Measurements from ENCODE around the gene GHITM. TPM values are rescaled to one million over a fixed set of nuclear protein-coding genes. Genes with fewer than 3 reads are reported as not detected.
"Not testable (repeated sequence)": the region's sequence is repeated elsewhere in the genome, so short reads cannot be mapped to it uniquely, and the experiment has no call there.

GHITM gene
- total and polyA plus RNA-seq, 5 donors: 274 to 430 (median 306) TPM

- ATAC-seq (peak; percentile 17 to 22), DNase-seq (no peak)
- no peak overlapping the region for H3K27ac ChIP-seq (ENCODE audit: low read length)
- H3K4me3 ChIP-seq (ENCODE audit: low read length): no peak overlapping the region
- no peaks in the 10 kb centered on the region for H3K27me3 ChIP-seq (ENCODE audit: control insufficient read depth, insufficient read depth)
- WGBS: 78% methylated on average over 4 of the region's 4 CpGs
- no peaks in the 10 kb centered on the region for H3K4me1 ChIP-seq (ENCODE audit: control insufficient read depth, insufficient read depth, low read length)
- H3K9me3 ChIP-seq (ENCODE audit: control insufficient read depth, low read length): no peaks in the 10 kb centered on the region
- intact Hi-C loops (cut with DNase I): no loop called here
These were observed 37.6 kb downstream of the GHITM start for GRCh38 chr10:84176836-84177474.

- H3K4me1 ChIP-seq (ENCODE audit: control insufficient read depth, insufficient read depth, low read length): no peaks in the 10 kb centered on the region
- no peak overlapping the region for H3K27ac ChIP-seq (ENCODE audit: low read length)
- no peaks in the 10 kb centered on the region for H3K9me3 ChIP-seq (ENCODE audit: control insufficient read depth, low read length)
- H3K27me3 ChIP-seq (ENCODE audit: control insufficient read depth, insufficient read depth): no peaks in the 10 kb centered on the region
- DNase-seq: peak; percentile 38 to 75 (median 74)
- intact Hi-C loops (cut with DNase I): no loop called here
- H3K4me3 ChIP-seq (ENCODE audit: low read length): no peak overlapping the region
- ATAC-seq: peak; percentile 81 to 83
- 49% methylated on average over 8 of the region's 8 CpGs for WGBS
These were observed 38.3 kb downstream of the GHITM start for GRCh38 chr10:84177541-84178141.

- DNase-seq: no peak
- ATAC-seq: no peak
- intact Hi-C loops (cut with DNase I): no loop called here
- Histone ChIP-seq H3K27me3 (ENCODE audit: control insufficient read depth, insufficient read depth) (no peaks in the 10 kb centered on the region), H3K9me3 (ENCODE audit: control insufficient read depth, low read length) (no peaks in the 10 kb centered on the region), H3K27ac (ENCODE audit: low read length) (no peak overlapping the region), H3K4me1 (ENCODE audit: control insufficient read depth, insufficient read depth, low read length) (no peaks in the 10 kb centered on the region), H3K4me3 (ENCODE audit: low read length) (no peak overlapping the region)
- WGBS: 93% methylated on average over 3 of the region's 3 CpGs
These were observed 38.9 kb downstream of the GHITM start for GRCh38 chr10:84178160-84178609.

GRCh38 chr10:84179059-84179710 is 39.9 kb downstream of the GHITM start:
- intact Hi-C loops (cut with DNase I): no loop called here
- WGBS: 51% methylated on average over 12 of the region's 12 CpGs
- H3K4me1 ChIP-seq (ENCODE audit: control insufficient read depth, insufficient read depth, low read length): no peaks in the 10 kb centered on the region
- H3K9me3 ChIP-seq (ENCODE audit: control insufficient read depth, low read length): no peaks in the 10 kb centered on the region
- no peak overlapping the region for H3K27ac ChIP-seq (ENCODE audit: low read length)
- DNase-seq (peak in 2 of 3 donors; percentile 68 to 72), ATAC-seq (peak; percentile 29 to 49)
- H3K27me3 ChIP-seq (ENCODE audit: control insufficient read depth, insufficient read depth): no peaks in the 10 kb centered on the region
- H3K4me3 ChIP-seq (ENCODE audit: low read length): no peak overlapping the region

GRCh38 chr10:84180386-84180785 is 41.1 kb downstream of the GHITM start:
- not testable (repeated sequence) for H3K27me3 ChIP-seq (ENCODE audit: control insufficient read depth, insufficient read depth)

GRCh38 chr10:84181631-84182030 is 42.3 kb downstream of the GHITM start:
- Histone ChIP-seq H3K27ac (ENCODE audit: low read length) (no peak overlapping the region), H3K27me3 (ENCODE audit: control insufficient read depth, insufficient read depth) (no peaks in the 10 kb centered on the region), H3K9me3 (ENCODE audit: control insufficient read depth, low read length) (no peaks in the 10 kb centered on the region), H3K4me3 (ENCODE audit: low read length) (no peak overlapping the region), H3K4me1 (ENCODE audit: control insufficient read depth, insufficient read depth, low read length) (no peaks in the 10 kb centered on the region)
- ATAC-seq: no peak
- DNase-seq: no peak
- WGBS: 83% methylated on average over 5 of the region's 5 CpGs
- intact Hi-C loops (cut with DNase I): no loop called here

More at GRCh38 chr10:84180386-84180785, 41.1 kb downstream of the GHITM start:
- intact Hi-C loops (cut with DNase I); H3K9me3 ChIP-seq (ENCODE audit: control insufficient read depth, low read length); H3K27ac ChIP-seq (ENCODE audit: low read length); H3K4me1 ChIP-seq (ENCODE audit: control insufficient read depth, insufficient read depth, low read length); DNase-seq; ATAC-seq; H3K4me3 ChIP-seq (ENCODE audit: low read length): not testable (repeated sequence)
- 92% methylated on average over 19 of the region's 22 CpGs for WGBS

GRCh38 chr10:84184517-84184916 is 45.2 kb downstream of the GHITM start:
- no peak for DNase-seq
- no peaks in the 10 kb centered on the region for H3K27me3 ChIP-seq (ENCODE audit: control insufficient read depth, insufficient read depth)
- H3K27ac ChIP-seq (ENCODE audit: low read length): no peak overlapping the region
- intact Hi-C loops (cut with DNase I): no loop called here
- ATAC-seq: peak in 1 of 2 donors; percentile 56
- no peaks in the 10 kb centered on the region for H3K4me1 ChIP-seq (ENCODE audit: control insufficient read depth, insufficient read depth, low read length)
- H3K9me3 ChIP-seq (ENCODE audit: control insufficient read depth, low read length): no peaks in the 10 kb centered on the region
- no peak overlapping the region for H3K4me3 ChIP-seq (ENCODE audit: low read length)
- 74% methylated on average over 4 of the region's 4 CpGs for WGBS

GRCh38 chr10:84185526-84186175 is 46.3 kb downstream of the GHITM start:
- Histone ChIP-seq H3K4me3 (ENCODE audit: low read length) (no peak overlapping the region), H3K9me3 (ENCODE audit: control insufficient read depth, low read length) (no peaks in the 10 kb centered on the region), H3K27me3 (ENCODE audit: control insufficient read depth, insufficient read depth) (no peaks in the 10 kb centered on the region), H3K4me1 (ENCODE audit: control insufficient read depth, insufficient read depth, low read length) (no peaks in the 10 kb centered on the region), H3K27ac (ENCODE audit: low read length) (no peak overlapping the region)
- ATAC-seq (no peak), DNase-seq (no peak)
- intact Hi-C loops (cut with DNase I): no loop called here
- 67% methylated on average over 11 of the region's 11 CpGs for WGBS

GRCh38 chr10:84188815-84189214 is 49.5 kb downstream of the GHITM start:
- WGBS: 73% methylated on average over 3 of the region's 3 CpGs
- H3K27ac ChIP-seq (ENCODE audit: low read length): no peak overlapping the region
- intact Hi-C loops (cut with DNase I): no loop called here
- DNase-seq (no peak), ATAC-seq (no peak)
- no peaks in the 10 kb centered on the region for H3K9me3 ChIP-seq (ENCODE audit: control insufficient read depth, low read length)
- no peak overlapping the region for H3K4me3 ChIP-seq (ENCODE audit: low read length)
- no peaks in the 10 kb centered on the region for H3K27me3 ChIP-seq (ENCODE audit: control insufficient read depth, insufficient read depth)
- H3K4me1 ChIP-seq (ENCODE audit: control insufficient read depth, insufficient read depth, low read length): no peaks in the 10 kb centered on the region

- intact Hi-C loops (cut with DNase I): no loop called here
- Histone ChIP-seq H3K27me3 (ENCODE audit: control insufficient read depth, insufficient read depth) (no peaks in the 10 kb centered on the region), H3K27ac (ENCODE audit: low read length) (no peak overlapping the region), H3K9me3 (ENCODE audit: control insufficient read depth, low read length) (no peaks in the 10 kb centered on the region), H3K4me1 (ENCODE audit: control insufficient read depth, insufficient read depth, low read length) (no peaks in the 10 kb centered on the region), H3K4me3 (ENCODE audit: low read length) (no peak overlapping the region)
- ATAC-seq (no peak), DNase-seq (no peak)
- 86% methylated on average over 3 of the region's 3 CpGs for WGBS
These were observed 51.3 kb downstream of the GHITM start for GRCh38 chr10:84190621-84191020.

GRCh38 chr10:84191106-84191505 is 51.8 kb downstream of the GHITM start:
- no peak for DNase-seq
- intact Hi-C loops (cut with DNase I): no loop called here
- WGBS: 75% methylated on average over 5 of the region's 5 CpGs
- Histone ChIP-seq H3K4me3 (ENCODE audit: low read length) (no peak overlapping the region), H3K4me1 (ENCODE audit: control insufficient read depth, insufficient read depth, low read length) (no peaks in the 10 kb centered on the region), H3K9me3 (ENCODE audit: control insufficient read depth, low read length) (no peaks in the 10 kb centered on the region), H3K27ac (ENCODE audit: low read length) (no peak overlapping the region), H3K27me3 (ENCODE audit: control insufficient read depth, insufficient read depth) (no peaks in the 10 kb centered on the region)
- ATAC-seq: no peak
